ENCODE measurements around the gene PDPN.

The PDPN gene

DNA sequence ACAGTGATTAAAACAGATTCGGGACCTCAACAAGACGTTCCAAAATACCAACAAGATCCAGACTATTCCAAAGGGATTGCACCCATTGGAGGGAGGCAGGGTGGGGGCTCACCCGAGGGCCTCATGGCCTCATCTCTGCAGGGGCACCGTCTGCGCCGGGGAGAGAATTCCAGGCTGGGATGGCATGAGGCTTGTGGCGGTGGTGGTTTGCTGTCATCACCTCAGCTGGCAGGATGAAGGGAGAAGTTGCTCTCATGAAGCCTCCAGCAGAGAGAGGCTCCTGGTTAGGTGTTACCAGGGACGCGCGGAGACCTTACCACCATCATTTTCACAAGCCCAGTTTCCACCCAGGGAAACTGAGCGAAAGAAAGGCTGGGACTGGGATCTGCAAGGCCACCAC lies 6.7 kb upstream of the PDPN start:
- Histone ChIP-seq H3K4me3 (ENCODE audit: low read depth, low read length) (no peak overlapping the region), H3K27me3 (ENCODE audit: insufficient read depth, low read length) (no peaks in the 10 kb centered on the region), H3K27ac (ENCODE audit: low read depth, low read length) (no peak overlapping the region), H3K79me2 (ENCODE audit: control insufficient read depth, insufficient read depth, low read length, unreplicated experiment) (no peaks in the 10 kb centered on the region), H3K36me3 (ENCODE audit: insufficient read depth, low read length) (no peaks in the 10 kb centered on the region), H2AFZ (ENCODE audit: low read length, unreplicated experiment) (no peak overlapping the region), H3K4me1 (ENCODE audit: control insufficient read depth, insufficient read depth, low read length, unreplicated experiment) (no peaks in the 10 kb centered on the region)

DNA sequence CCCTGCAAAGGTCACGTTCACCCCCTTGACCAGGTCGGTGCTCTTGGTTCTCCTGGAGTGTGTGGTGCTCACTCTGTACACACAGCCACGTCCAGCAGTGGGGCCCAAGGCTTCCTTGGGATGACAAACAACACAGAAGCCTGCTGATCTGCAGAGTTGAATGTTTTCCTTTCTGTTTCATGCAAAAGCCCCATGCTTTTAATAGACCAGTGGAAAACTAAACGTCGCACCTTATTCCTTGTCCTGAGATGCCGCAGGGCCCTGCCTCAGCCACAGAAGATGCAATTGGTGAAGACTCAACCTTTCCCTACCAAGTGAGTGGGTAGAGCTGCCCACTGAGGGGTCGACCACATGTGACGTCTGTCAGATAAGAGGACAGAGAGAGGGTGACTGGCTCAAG lies 5.8 kb upstream of the PDPN start:
- no peak overlapping the region for H2AFZ ChIP-seq (ENCODE audit: low read length, unreplicated experiment)
- H3K4me1 ChIP-seq (ENCODE audit: control insufficient read depth, insufficient read depth, low read length, unreplicated experiment): no peaks in the 10 kb centered on the region
- no peaks in the 10 kb centered on the region for H3K79me2 ChIP-seq (ENCODE audit: control insufficient read depth, insufficient read depth, low read length, unreplicated experiment)
- no peak overlapping the region for H3K4me3 ChIP-seq (ENCODE audit: low read depth, low read length)
- H3K27ac ChIP-seq (ENCODE audit: low read depth, low read length): no peak overlapping the region
- peaks cover 4% of the 10 kb centered on the region; the same call in 1 of the 2 replicates for H3K27me3 ChIP-seq (ENCODE audit: insufficient read depth, low read length)
- no peaks in the 10 kb centered on the region for H3K36me3 ChIP-seq (ENCODE audit: insufficient read depth, low read length)

DNA sequence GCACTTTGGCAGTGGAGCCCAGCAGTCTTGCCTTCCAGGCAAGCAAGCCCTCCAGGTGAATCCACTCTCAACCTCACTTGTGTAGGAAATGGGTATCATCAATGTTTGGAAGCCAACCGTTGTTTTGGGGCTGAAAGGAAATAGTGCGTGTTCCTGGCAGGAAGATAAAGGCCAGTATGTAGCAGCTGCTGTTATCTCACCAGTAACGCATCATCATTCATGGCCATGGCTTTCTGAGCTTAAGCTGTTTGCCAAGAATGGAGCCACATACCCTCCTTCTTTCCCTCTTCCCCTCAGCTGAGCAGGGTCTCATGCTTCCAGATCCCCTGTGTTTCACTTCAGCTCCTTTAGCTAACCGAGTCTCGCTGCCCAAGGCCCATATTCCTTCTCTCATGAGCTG lies 2.2 kb upstream of the PDPN start:
- no peak overlapping the region for H3K27ac ChIP-seq (ENCODE audit: low read depth, low read length)
- peaks cover 13% of the 10 kb centered on the region for H3K27me3 ChIP-seq (ENCODE audit: insufficient read depth, low read length)
- no peaks in the 10 kb centered on the region for H3K79me2 ChIP-seq (ENCODE audit: control insufficient read depth, insufficient read depth, low read length, unreplicated experiment)
- H3K36me3 ChIP-seq (ENCODE audit: insufficient read depth, low read length): no peaks in the 10 kb centered on the region
- H3K4me3 ChIP-seq (ENCODE audit: low read depth, low read length): no peak overlapping the region
- no peak overlapping the region for H2AFZ ChIP-seq (ENCODE audit: low read length, unreplicated experiment)
- no peaks in the 10 kb centered on the region for H3K4me1 ChIP-seq (ENCODE audit: control insufficient read depth, insufficient read depth, low read length, unreplicated experiment)

DNA sequence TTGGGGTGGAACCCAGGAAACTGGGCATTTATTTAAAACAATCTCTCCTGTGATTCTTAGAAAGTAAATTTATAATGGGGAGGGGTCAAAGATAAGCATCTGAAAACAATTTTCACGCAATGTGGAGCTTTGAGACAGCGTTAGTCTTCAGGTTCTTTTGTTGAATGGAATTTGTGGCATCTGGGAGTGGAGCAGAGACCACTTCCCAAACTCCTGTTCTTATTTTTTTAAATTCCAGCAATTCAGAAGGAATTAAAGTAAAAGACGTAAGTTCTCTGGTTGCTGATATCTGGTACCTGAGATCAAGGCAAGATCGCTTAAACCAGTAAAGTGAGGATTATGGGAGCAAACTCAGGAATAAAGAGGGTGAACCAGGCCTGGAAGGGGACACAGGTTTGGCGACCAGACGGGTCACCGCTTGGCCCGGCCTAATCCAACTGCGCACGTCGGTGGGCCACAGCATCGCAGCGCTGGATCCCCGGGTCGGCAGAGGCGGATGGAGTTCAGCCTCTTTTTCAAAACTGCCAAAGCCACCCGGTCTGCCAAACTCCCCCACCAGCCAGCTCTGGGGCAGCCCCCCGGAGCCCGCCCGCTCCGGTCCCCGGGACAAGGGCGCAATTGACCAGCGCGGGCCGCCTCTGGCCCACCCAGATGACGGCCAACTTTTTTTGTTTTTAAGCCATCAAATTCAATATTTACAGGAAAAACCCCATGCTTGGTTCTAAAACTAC lies 754 bp upstream of the PDPN start:
- Histone ChIP-seq H3K4me3 (ENCODE audit: low read depth, low read length) (no peak overlapping the region), H3K4me1 (ENCODE audit: control insufficient read depth, insufficient read depth, low read length, unreplicated experiment) (no peaks in the 10 kb centered on the region), H3K79me2 (ENCODE audit: control insufficient read depth, insufficient read depth, low read length, unreplicated experiment) (no peaks in the 10 kb centered on the region), H3K27ac (ENCODE audit: low read depth, low read length) (no peak overlapping the region), H2AFZ (ENCODE audit: low read length, unreplicated experiment) (no peak overlapping the region), H3K36me3 (ENCODE audit: insufficient read depth, low read length) (no peaks in the 10 kb centered on the region), H3K27me3 (ENCODE audit: insufficient read depth, low read length) (peaks cover 13% of the 10 kb centered on the region)

- Histone ChIP-seq H3K79me2 (ENCODE audit: control insufficient read depth, insufficient read depth, low read length, unreplicated experiment) (no peaks in the 10 kb centered on the region), H3K27me3 (ENCODE audit: insufficient read depth, low read length) (peaks cover 13% of the 10 kb centered on the region), H3K27ac (ENCODE audit: low read depth, low read length) (no peak overlapping the region), H2AFZ (ENCODE audit: low read length, unreplicated experiment) (no peak overlapping the region), H3K36me3 (ENCODE audit: insufficient read depth, low read length) (no peaks in the 10 kb centered on the region), H3K4me3 (ENCODE audit: low read depth, low read length) (peak overlapping the region; percentile 62), H3K4me1 (ENCODE audit: control insufficient read depth, insufficient read depth, low read length, unreplicated experiment) (no peaks in the 10 kb centered on the region)
Measured at GRCh38 chr1:13583966-13584791, 547 bp downstream of the PDPN start.

DNA sequence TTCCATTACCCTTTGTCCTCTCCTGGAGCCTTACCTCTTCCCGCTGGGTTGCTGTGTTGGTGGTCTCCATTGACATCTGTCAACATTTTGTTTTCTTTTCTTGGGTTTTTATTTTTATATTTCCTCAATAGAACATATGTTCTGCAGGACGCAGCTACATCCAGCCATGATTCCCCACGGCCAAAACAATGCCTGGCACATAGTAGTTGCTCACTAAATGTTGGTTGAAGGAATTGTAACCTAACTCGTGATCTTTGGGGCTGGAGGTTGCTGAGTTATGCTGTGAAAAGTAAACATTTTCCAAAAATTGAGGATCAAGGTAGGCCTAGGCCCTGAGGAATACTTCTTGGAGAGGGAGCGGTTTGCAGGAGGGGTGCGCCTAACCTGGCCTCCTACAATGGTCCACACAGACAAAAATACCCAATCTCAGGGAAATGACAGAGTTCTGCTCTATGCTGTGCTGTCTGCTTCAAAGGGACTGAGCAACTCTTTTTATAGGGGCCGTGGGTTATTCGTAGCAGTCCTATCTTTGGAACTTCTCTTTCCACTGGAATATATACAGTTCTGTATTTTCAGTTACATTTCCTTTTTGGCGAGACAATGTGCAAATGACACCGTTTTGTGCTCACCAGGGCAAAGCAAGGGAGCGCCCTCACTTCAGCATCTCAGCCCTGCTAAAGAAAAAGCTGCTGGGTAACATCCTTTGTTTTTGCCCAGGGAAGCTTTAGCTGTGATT lies 1.4 kb downstream of the PDPN start:
- peaks cover 13% of the 10 kb centered on the region for H3K27me3 ChIP-seq (ENCODE audit: insufficient read depth, low read length)
- H3K4me1 ChIP-seq (ENCODE audit: control insufficient read depth, insufficient read depth, low read length, unreplicated experiment): no peaks in the 10 kb centered on the region
- no peaks in the 10 kb centered on the region for H3K79me2 ChIP-seq (ENCODE audit: control insufficient read depth, insufficient read depth, low read length, unreplicated experiment)
- H2AFZ ChIP-seq (ENCODE audit: low read length, unreplicated experiment): no peak overlapping the region
- no peaks in the 10 kb centered on the region for H3K36me3 ChIP-seq (ENCODE audit: insufficient read depth, low read length)
- H3K4me3 ChIP-seq (ENCODE audit: low read depth, low read length): no peak overlapping the region
- no peak overlapping the region for H3K27ac ChIP-seq (ENCODE audit: low read depth, low read length)

- H3K4me1 ChIP-seq (ENCODE audit: control insufficient read depth, insufficient read depth, low read length, unreplicated experiment): no peaks in the 10 kb centered on the region
- no peaks in the 10 kb centered on the region for H3K79me2 ChIP-seq (ENCODE audit: control insufficient read depth, insufficient read depth, low read length, unreplicated experiment)
- no peaks in the 10 kb centered on the region for H3K36me3 ChIP-seq (ENCODE audit: insufficient read depth, low read length)
- no peak overlapping the region for H2AFZ ChIP-seq (ENCODE audit: low read length, unreplicated experiment)
- H3K27ac ChIP-seq (ENCODE audit: low read depth, low read length): no peak overlapping the region
- H3K27me3 ChIP-seq (ENCODE audit: insufficient read depth, low read length): peaks cover 13% of the 10 kb centered on the region
- H3K4me3 ChIP-seq (ENCODE audit: low read depth, low read length): no peak overlapping the region
Measured at GRCh38 chr1:13585612-13585991, 2.0 kb downstream of the PDPN start.

DNA sequence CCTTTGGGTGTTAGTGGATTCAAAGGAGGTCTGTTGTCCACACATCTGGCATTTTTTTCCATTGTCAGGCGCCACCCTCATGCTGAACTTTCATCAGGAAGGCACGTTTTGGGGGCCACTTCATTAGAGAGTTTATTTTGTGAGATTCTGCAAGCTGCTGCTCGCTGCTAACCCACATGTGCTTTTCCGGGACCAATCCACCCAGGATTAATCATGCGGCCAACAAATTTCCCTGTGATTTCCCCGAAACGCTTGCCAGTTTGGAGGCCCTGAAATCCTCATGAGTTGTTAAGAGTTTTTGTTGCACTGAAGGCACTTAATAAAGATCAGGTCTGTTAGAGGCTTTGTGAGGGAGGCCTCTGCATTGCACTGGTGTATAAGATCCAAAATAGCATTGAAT lies 2.4 kb downstream of the PDPN start:
- peaks cover 13% of the 10 kb centered on the region for H3K27me3 ChIP-seq (ENCODE audit: insufficient read depth, low read length)
- H3K27ac ChIP-seq (ENCODE audit: low read depth, low read length): no peak overlapping the region
- H2AFZ ChIP-seq (ENCODE audit: low read length, unreplicated experiment): no peak overlapping the region
- no peaks in the 10 kb centered on the region for H3K4me1 ChIP-seq (ENCODE audit: control insufficient read depth, insufficient read depth, low read length, unreplicated experiment)
- H3K36me3 ChIP-seq (ENCODE audit: insufficient read depth, low read length): no peaks in the 10 kb centered on the region
- H3K4me3 ChIP-seq (ENCODE audit: low read depth, low read length): no peak overlapping the region
- no peaks in the 10 kb centered on the region for H3K79me2 ChIP-seq (ENCODE audit: control insufficient read depth, insufficient read depth, low read length, unreplicated experiment)

- H3K27ac ChIP-seq (ENCODE audit: low read depth, low read length): no peak overlapping the region
- peaks cover 13% of the 10 kb centered on the region for H3K27me3 ChIP-seq (ENCODE audit: insufficient read depth, low read length)
- no peaks in the 10 kb centered on the region for H3K79me2 ChIP-seq (ENCODE audit: control insufficient read depth, insufficient read depth, low read length, unreplicated experiment)
- H3K4me3 ChIP-seq (ENCODE audit: low read depth, low read length): no peak overlapping the region
- H3K4me1 ChIP-seq (ENCODE audit: control insufficient read depth, insufficient read depth, low read length, unreplicated experiment): no peaks in the 10 kb centered on the region
- H2AFZ ChIP-seq (ENCODE audit: low read length, unreplicated experiment): no peak overlapping the region
- no peaks in the 10 kb centered on the region for H3K36me3 ChIP-seq (ENCODE audit: insufficient read depth, low read length)
Measured at GRCh38 chr1:13587256-13588030, 3.8 kb downstream of the PDPN start.
